GM12891 (cell line): Measurements from ENCODE around the gene ANKRD9. TPM values are rescaled to one million over a fixed set of nuclear protein-coding genes. Genes with fewer than 3 reads are reported as not detected.
A peak's percentile ranks its signal among the peaks of the same experiment; 100 is the strongest.
"Not testable (repeated sequence)": the region's sequence is repeated elsewhere in the genome, so short reads cannot be mapped to it uniquely, and the experiment has no call there.

Source experiments
- DNase-seq: peaks from one replicate; pipeline ENCODE4 v3.0.0; 2011; ENCODE audit warnings: low spot score; ENCODE audit not compliant: insufficient read length
- FAIRE-seq: peaks from 2 replicates; lab custom pipeline; 2011; peaks lifted over from hg19 to GRCh38; lab: Jason Lieb, UNC
- PAX5 ChIP-seq: IDR thresholded peaks from 2 replicates; pipeline ENCODE4 v1.6.1; 2011; ENCODE audit warnings: low read length, moderate library complexity, mild to moderate bottlenecking; ENCODE audit not compliant: insufficient read depth, severe bottlenecking
- POLR2A ChIP-seq: IDR thresholded peaks from 2 replicates; pipeline ENCODE4 v1.6.1; 2011; ENCODE audit warnings: low read depth, low read length, control low read depth
- POLR2AphosphoS5 ChIP-seq: IDR thresholded peaks from 2 replicates; pipeline ENCODE4 v1.6.1; 2011; ENCODE audit warnings: low read depth, low read length, control low read depth
- POU2F2 ChIP-seq: IDR thresholded peaks from 2 replicates; pipeline ENCODE4 v1.6.1; 2011; ENCODE audit warnings: low read depth, mild to moderate bottlenecking, control low read depth, low read length, moderate library complexity
- SPI1 ChIP-seq: IDR thresholded peaks from 2 replicates; pipeline ENCODE4 v1.6.1; 2011; ENCODE audit warnings: low read depth, low read length, control low read depth
- TAF1 ChIP-seq: IDR thresholded peaks from 2 replicates; pipeline ENCODE4 v1.6.1; 2011; ENCODE audit warnings: low read depth, low read length, control low read depth
- polyA plus RNA-seq: library from polyadenylated mRNA; unstranded; fragments of >200 nt; gene quantifications from one replicate; pipeline ENCODE4 v1.2.1, GENCODE V29; 2012; ENCODE audit warnings: low read depth, missing spikeins, inconsistent platforms; ENCODE audit not compliant: missing spikeins

The ANKRD9 gene
- polyA plus RNA-seq = 1.2 TPM

GRCh38 chr14:102509746-102510615, at the start of gene ANKRD9:
Gene ANKRD9 (minus strand): TSS chr14:102509776. CDS start chr14:102507889, 1,887 bp downstream.
- TF ChIP-seq SPI1 (no peak), POLR2AphosphoS5 (no peak), TAF1 (no peak), POLR2A (no peak)
- FAIRE-seq = peak; percentile 85
- DNase-seq = peak; percentile 98

DNA sequence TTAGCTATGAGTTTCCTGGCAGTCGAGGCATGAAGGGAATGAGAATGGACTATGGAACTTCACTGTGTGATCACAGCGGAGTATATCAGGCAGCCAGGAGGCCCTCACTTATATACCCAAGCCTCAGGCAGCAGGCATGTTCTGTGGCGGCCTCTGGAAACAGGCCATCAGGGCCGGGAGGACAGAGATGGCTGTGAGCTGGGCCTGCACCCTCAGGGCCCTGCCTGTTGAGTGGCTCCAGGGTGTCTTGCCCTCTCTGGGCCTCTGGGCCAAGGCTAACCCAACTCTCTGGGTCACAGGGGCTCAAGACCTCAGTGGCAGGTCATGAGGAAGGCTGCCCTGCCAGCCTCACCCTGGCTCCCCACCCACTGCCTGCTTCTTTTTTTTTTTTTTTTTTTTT, 49.0 kb upstream of the ANKRD9 start:
- FAIRE-seq = no peak
- no peak for DNase-seq

GRCh38 chr14:102557434-102558226, 48.1 kb upstream of the ANKRD9 start:
- no peak for DNase-seq
- TF ChIP-seq PAX5 = no peak
- TF ChIP-seq SPI1 = no peak
- no peak for TF ChIP-seq POLR2A
- no peak for TF ChIP-seq POLR2AphosphoS5
- TF ChIP-seq TAF1 = no peak
- no peak for TF ChIP-seq POU2F2
- FAIRE-seq = no peak

More for the DNA sequence above, 49.0 kb upstream of the ANKRD9 start:
- TF ChIP-seq SPI1 = no peak
- TF ChIP-seq POLR2A = no peak
- no peak for TF ChIP-seq PAX5
- no peak for TF ChIP-seq POLR2AphosphoS5
- no peak for TF ChIP-seq POU2F2
- TF ChIP-seq TAF1 = no peak

DNA sequence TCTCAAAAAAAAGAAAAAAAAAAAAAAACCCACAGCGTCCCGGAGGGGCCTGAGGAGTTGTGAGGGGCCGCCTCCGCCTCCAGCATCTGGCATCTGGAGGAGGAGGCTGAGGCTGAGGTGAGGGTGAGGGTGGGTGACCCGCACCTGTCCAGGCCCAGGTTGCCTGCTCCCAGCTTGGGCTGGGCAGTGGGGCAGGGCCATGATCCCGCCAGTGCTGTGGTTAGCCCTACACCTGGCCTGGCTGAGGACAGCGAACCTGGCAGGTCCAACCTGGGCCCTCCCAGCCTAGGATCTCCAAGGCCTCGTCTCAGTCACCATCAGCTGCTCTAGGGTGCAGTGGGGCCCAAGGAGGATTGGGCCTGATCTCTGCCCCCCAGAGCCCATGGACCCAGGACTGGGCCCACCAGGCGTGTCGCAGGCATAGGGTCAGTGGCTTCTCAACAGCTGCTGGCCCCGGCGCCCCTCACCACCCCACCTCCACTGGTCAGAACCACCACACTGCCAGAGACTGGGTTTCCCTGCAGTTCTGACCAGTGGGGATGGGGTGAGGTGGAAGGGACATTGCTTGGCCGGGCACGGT, 46.6 kb upstream of the ANKRD9 start:
- TF ChIP-seq POLR2A = no peak
- TF ChIP-seq POU2F2 = no peak
- TF ChIP-seq TAF1 = no peak
- no peak for TF ChIP-seq PAX5
- no peak for TF ChIP-seq POLR2AphosphoS5
- no peak for TF ChIP-seq SPI1
- no peak for FAIRE-seq
- DNase-seq = no peak

DNA sequence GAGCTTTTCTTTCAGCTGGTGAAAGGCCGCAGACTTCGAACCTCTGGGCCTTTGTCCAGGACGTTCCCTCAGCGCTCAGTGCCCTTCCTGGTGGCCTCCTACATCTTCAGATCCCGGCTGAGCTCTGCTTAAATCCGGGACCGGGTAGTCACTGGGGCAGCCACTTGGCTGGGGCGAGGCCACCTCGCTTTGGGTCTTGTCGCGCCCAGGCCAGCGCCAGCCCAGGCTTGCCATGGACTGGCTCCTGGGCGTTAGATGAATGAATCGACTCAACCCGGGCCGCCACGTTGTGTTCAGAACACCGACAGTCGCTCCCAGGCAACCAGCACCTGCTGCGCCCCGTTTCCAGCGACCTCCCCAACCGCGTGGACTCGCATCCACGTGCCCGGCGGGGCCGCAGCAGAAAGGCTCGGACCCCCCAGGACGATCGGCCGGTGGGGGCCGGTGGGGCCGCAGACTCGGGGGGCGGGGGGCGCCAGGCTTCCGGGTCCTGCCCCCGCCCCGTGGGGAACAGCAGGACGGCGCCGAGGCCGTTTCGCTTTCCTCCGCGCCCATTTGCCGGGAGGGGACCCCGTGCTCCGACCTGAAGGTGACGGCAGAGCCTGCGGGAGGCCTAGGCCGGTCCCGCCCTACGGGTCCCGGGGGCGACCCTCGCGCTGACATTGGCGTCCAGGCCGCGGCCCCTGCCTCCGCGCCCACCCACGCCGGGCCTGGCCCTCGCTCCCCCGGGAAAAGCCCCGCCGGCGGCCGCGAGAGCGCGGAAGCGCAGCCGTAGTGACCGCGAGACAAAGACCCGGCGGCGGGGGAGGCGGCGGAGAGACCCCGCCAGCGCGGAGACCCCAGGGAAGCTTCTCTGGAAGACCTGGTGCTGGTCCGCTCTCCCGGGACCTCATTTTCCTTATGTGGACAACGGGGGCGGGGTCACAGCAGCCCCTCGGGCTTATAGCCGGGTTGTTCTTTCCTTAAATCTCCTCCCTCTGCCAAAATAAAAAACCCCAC, 45.5 kb upstream of the ANKRD9 start:
- peak; percentile 78 for DNase-seq
- peak; percentile 50 for FAIRE-seq
- no peak for TF ChIP-seq SPI1
- no peak for TF ChIP-seq POU2F2
- TF ChIP-seq PAX5 = no peak
- no peak for TF ChIP-seq POLR2A
- TF ChIP-seq TAF1 = no peak; the same call in 1 of the 2 replicates
- TF ChIP-seq POLR2AphosphoS5 = no peak

GRCh38 chr14:102551995-102552705, 42.6 kb upstream of the ANKRD9 start:
- no peak for FAIRE-seq
- TF ChIP-seq POLR2A = no peak
- no peak for TF ChIP-seq TAF1
- TF ChIP-seq PAX5 = no peak
- no peak for TF ChIP-seq POLR2AphosphoS5
- no peak for TF ChIP-seq POU2F2
- no peak for TF ChIP-seq SPI1
- no peak for DNase-seq

GRCh38 chr14:102550927-102551401, 41.4 kb upstream of the ANKRD9 start:
- not testable (repeated sequence) for DNase-seq, FAIRE-seq

DNA sequence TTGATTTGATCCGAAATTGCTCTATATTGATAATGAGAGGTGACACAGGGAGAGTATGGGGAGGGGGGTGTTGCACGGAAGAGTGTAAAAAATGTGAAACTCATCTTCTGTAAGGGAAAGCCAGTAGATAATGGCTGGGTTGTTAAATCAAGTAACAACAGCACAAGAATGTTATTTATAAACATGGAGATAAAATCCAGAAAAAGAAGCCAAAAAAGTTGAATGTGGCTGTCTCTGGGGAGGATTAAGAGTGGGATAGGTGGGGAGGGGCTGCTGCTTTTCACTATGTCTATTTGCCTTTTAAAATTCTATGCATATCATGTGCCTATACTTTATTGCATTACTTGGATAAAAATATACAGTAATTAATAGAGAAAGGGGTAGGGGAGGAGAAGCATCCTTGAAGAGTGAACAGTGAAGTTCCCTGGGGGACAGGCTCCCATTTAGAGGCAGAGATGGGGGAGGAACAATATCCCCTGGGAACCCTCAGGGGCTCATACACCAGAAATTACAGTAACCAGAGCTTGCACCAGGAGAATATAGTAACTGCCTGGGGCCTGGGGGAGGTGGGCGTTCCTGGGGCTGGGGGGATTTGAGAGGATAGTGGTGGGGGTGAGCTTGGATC, 39.2 kb upstream of the ANKRD9 start:
- FAIRE-seq (no peak), DNase-seq (no peak)
- TF ChIP-seq PAX5 = no peak
- no peak for TF ChIP-seq POLR2A
- TF ChIP-seq POLR2AphosphoS5 = no peak
- no peak for TF ChIP-seq SPI1
